ENCODE measurements around the gene TUBGCP5.

DNA sequence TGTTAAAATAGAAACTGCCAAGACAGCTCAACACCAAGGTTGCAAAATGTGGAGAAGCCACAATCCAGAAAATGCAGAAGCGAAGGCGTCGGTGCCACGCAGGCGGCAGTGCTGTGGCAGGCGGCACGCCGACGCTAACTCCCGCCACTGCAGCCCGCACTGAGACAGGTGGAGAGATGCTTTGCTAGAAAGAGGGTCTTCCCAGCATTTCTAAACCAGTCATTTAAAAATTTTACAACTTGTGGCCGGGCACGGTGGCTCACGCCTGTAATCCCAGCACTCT, 82.5 kb downstream of the TUBGCP5 start:
- no peak for TF ChIP-seq ZBTB26 (tag by site-specific recombination; optimal IDR thresholded peaks at IDR 0.05)
- TF ChIP-seq, protein P1, sequence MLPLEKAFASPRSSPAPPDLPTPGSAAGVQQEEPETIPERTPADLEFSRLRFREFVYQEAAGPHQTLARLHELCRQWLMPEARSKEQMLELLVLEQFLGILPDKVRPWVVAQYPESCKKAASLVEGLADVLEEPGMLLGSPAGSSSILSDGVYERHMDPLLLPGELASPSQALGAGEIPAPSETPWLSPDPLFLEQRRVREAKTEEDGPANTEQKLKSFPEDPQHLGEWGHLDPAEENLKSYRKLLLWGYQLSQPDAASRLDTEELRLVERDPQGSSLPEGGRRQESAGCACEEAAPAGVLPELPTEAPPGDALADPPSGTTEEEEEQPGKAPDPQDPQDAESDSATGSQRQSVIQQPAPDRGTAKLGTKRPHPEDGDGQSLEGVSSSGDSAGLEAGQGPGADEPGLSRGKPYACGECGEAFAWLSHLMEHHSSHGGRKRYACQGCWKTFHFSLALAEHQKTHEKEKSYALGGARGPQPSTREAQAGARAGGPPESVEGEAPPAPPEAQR (tag by site-specific recombination; IDR thresholded peaks at IDR 0.05), result no peak
- TF ChIP-seq GFI1B (tag by site-specific recombination; IDR thresholded peaks at IDR 0.05), result no peak
